Upper lobe of left lung (tissue), 6 donors: ENCODE measurements around the gene LRP1-AS. TPM values are rescaled to one million over a fixed set of nuclear protein-coding genes. Genes with fewer than 3 reads are reported as not detected.

ENCODE experiments used
- ATAC-seq, 2 donors: fragments of 200-7000 bp; cut with Tn5 transposase; one replicate each; pipeline ENCODE4 v1.9.1; 2022; ENCODE audit warnings: mild to moderate bottlenecking in 2 of 2, moderate library complexity in 2 of 2; ENCODE audit not compliant: low FRiP score in 2 of 2
- DNase-seq, 2 donors: peaks; one replicate each; pipeline ENCODE4 v3.0.0-alpha.2; 2019 to 2020
- H3K27ac ChIP-seq, 4 donors: fragments of 200-600 bp; sonication (generic); one replicate each; pipeline ENCODE4 v1.5.1; 2016 to 2019
- H3K27me3 ChIP-seq, 4 donors: fragments of 200-600 bp; sonication (generic); one replicate each; pipeline ENCODE4 v1.5.1; 2017 to 2019
- H3K36me3 ChIP-seq, 4 donors: fragments of 200-600 bp; sonication (generic); one replicate each; pipeline ENCODE4 v1.5.1; 2016 to 2019
- H3K4me1 ChIP-seq, 4 donors: fragments of 200-600 bp; sonication (generic); one replicate each; pipeline ENCODE4 v1.5.1; 2018 to 2019
- H3K4me3 ChIP-seq, 4 donors: fragments of 200-600 bp; sonication (generic); one replicate each; pipeline ENCODE4 v1.5.1; 2017 to 2019; ENCODE audit warnings: mild to moderate bottlenecking in 2 of 4, moderate library complexity in 1 of 4
- H3K9me3 ChIP-seq, 4 donors: fragments of 200-600 bp; sonication (generic); one replicate each; pipeline ENCODE4 v1.5.1; 2018 to 2019
- CTCF ChIP-seq, 6 experiments: fragments of 450-650 bp in 4 of 6; fragments of 200-600 bp in 2 of 6; sonication (generic) in 2 of 6; IDR thresholded peaks; one replicate each; pipeline ENCODE4 v1.5.1; 2016 to 2019; ENCODE audit warnings: antibody characterized with exemption in 6 of 6
- EP300 ChIP-seq, 4 donors: sonication (generic); formaldehyde crosslinking; IDR thresholded peaks; one replicate each; pipeline ENCODE4 v1.5.1; 2017; ENCODE audit warnings: antibody characterized with exemption in 4 of 4, control low read depth in 2 of 4
- POLR2A ChIP-seq, 4 donors: fragments of 450-650 bp; IDR thresholded peaks; one replicate each; pipeline ENCODE4 v1.5.1; 2016 to 2017; ENCODE audit warnings: antibody characterized with exemption in 4 of 4, mild to moderate bottlenecking in 2 of 4
- POLR2AphosphoS5 ChIP-seq, 2 donors: sonication (generic); formaldehyde crosslinking; IDR thresholded peaks; one replicate each; pipeline ENCODE4 v1.5.1; 2017; ENCODE audit warnings: antibody characterized with exemption in 2 of 2
- WGBS, 2 donors: methylation state at CpG; one replicate each; pipeline ENCODE4 v1.1.5; 2017 to 2018; 5-methylcytosine and 5-hydroxymethylcytosine counted together
- total RNA-seq, 6 donors: library from RNA; depleted of rRNA in 4 of 6; stranded (reverse); fragments of >200 nt in 4 of 6; gene quantifications; one replicate each; pipeline versions ENCODE4 v1.1.0 to v1.2.1, GENCODE V29; 2016 to 2021
- donor health status: DM: no; HTN: no; CAD: no; lungs with moderate emphysema.
- donor health status: DM: no; HTN: yes; CAD: no; lungs with severe emphysema.

The LRP1-AS gene
- total RNA-seq, 6 donors from 2014 or later = not detected

GRCh38 chr12:57158665-57159064 is 11.2 kb upstream of the LRP1-AS start:
- H3K9me3 ChIP-seq = no peaks in the 10 kb centered on the region
- DNase-seq (no peak), ATAC-seq (peak in 1 of 2 donors; percentile 19)
- TF ChIP-seq POLR2A (IDR thresholded peaks at IDR 0.05) = no peak
- TF ChIP-seq POLR2AphosphoS5 (IDR thresholded peaks at IDR 0.05) = no peak
- TF ChIP-seq EP300 (IDR thresholded peaks at IDR 0.05) = no peak
- TF ChIP-seq CTCF (IDR thresholded peaks at IDR 0.05) = no peak
- peak overlapping the region in 1 of 4 donors; percentile 35 for H3K27ac ChIP-seq
- H3K36me3 ChIP-seq = peaks cover 10 to 81% (median 27%) of the 10 kb centered on the region in 4 donors
- H3K4me3 ChIP-seq = no peak overlapping the region
- peaks cover 0 to 23% (median 13%) of the 10 kb centered on the region in 4 donors for H3K4me1 ChIP-seq
- no peaks in the 10 kb centered on the region for H3K27me3 ChIP-seq
- WGBS, 2 donors = 70% methylated on average over 4 of the region's 4 CpGs; no CpG with 5 or more reads in 1 of the 2 donors

GRCh38 chr12:57158186-57158585 is 10.8 kb upstream of the LRP1-AS start:
- 79 to 85% methylated on average over 5 to 16 of the region's 16 CpGs for WGBS, 2 donors
- H3K27ac ChIP-seq = peak overlapping the region in 1 of 4 donors; percentile 35
- no peak for TF ChIP-seq POLR2AphosphoS5 (IDR thresholded peaks at IDR 0.05)
- no peak for TF ChIP-seq POLR2A (IDR thresholded peaks at IDR 0.05)
- no peak for TF ChIP-seq EP300 (IDR thresholded peaks at IDR 0.05)
- TF ChIP-seq CTCF (IDR thresholded peaks at IDR 0.05) = no peak
- no peak for ATAC-seq
- DNase-seq = no peak
- no peaks in the 10 kb centered on the region for H3K9me3 ChIP-seq
- peaks cover under 1 to 26% (median 15%) of the 10 kb centered on the region in 4 donors for H3K4me1 ChIP-seq
- H3K27me3 ChIP-seq = no peaks in the 10 kb centered on the region
- peaks cover 10 to 79% (median 26%) of the 10 kb centered on the region in 4 donors for H3K36me3 ChIP-seq
- no peak overlapping the region for H3K4me3 ChIP-seq

GRCh38 chr12:57157588-57158173 is 10.3 kb upstream of the LRP1-AS start:
- WGBS, 2 donors = 68 to 80% methylated on average over 5 of the region's 5 CpGs
- DNase-seq = no peak
- Histone ChIP-seq H3K27me3 (no peaks in the 10 kb centered on the region), H3K4me1 (peaks cover 4 to 31% (median 17%) of the 10 kb centered on the region in 4 donors), H3K36me3 (peaks cover 10 to 74% (median 25%) of the 10 kb centered on the region in 4 donors), H3K4me3 (no peak overlapping the region), H3K27ac (peak overlapping the region in 1 of 4 donors; percentile 47), H3K9me3 (no peaks in the 10 kb centered on the region)
- no peak for TF ChIP-seq EP300 (IDR thresholded peaks at IDR 0.05)
- no peak for TF ChIP-seq POLR2A (IDR thresholded peaks at IDR 0.05)
- TF ChIP-seq POLR2AphosphoS5 (IDR thresholded peaks at IDR 0.05) = no peak
- TF ChIP-seq CTCF (IDR thresholded peaks at IDR 0.05) = no peak
- peak in 1 of 2 donors; percentile 38 for ATAC-seq

GRCh38 chr12:57156701-57157403 is 9.4 kb upstream of the LRP1-AS start:
- TF ChIP-seq CTCF (IDR thresholded peaks at IDR 0.05) = no peak
- no peak for TF ChIP-seq POLR2A (IDR thresholded peaks at IDR 0.05)
- no peak for TF ChIP-seq EP300 (IDR thresholded peaks at IDR 0.05)
- Histone ChIP-seq H3K4me1 (peaks cover 12 to 40% (median 26%) of the 10 kb centered on the region in 4 donors), H3K27me3 (no peaks in the 10 kb centered on the region), H3K4me3 (no peak overlapping the region), H3K9me3 (no peaks in the 10 kb centered on the region), H3K36me3 (peaks cover 4 to 66% (median 23%) of the 10 kb centered on the region in 4 donors), H3K27ac (peak overlapping the region in 2 of 4 donors; percentile 14 to 47)
- DNase-seq (peak; percentile 51 to 79), ATAC-seq (no peak)
- WGBS, 2 donors = 66 to 74% methylated on average over 11 to 16 of the region's 16 CpGs
